ENCODE data around the gene KCNIP1.

The KCNIP1 gene

DNA sequence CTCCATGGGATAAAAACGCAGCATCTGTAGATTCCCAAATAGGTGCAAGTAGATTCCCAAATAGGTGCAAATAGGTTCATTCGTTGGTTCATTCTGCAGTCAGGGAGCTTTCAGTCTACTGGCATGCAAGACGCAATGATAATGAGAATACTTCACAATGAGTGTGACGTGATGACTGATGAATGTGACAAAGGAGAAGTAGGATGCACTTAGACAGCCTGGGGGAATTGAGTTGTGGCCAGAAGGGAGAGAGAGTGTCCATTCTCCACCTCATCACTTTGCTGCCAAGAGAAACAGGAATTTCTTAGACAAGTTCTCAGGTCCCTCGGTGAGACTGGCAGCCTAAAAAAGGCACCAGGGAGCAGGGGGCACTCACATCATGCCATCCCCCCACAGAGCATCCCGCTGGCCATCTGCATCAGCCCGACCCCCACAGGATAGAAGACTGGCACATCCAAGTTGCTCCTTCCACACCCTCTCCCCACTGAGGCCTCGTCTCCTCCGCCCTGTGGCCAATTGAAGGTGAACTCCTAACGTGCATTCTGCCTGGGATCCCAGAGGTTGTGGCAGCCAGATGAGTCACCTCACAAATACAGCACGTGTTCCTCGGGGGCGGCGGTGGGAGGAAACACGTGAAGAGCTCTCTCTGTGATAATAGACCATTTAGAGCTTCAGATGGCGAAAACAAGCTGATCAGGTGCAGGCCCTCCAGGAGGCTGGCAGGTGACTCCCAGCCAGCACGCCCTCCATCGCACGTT is 19.9 kb upstream of the KCNIP1 start:
- no peak for DNase-seq

DNA sequence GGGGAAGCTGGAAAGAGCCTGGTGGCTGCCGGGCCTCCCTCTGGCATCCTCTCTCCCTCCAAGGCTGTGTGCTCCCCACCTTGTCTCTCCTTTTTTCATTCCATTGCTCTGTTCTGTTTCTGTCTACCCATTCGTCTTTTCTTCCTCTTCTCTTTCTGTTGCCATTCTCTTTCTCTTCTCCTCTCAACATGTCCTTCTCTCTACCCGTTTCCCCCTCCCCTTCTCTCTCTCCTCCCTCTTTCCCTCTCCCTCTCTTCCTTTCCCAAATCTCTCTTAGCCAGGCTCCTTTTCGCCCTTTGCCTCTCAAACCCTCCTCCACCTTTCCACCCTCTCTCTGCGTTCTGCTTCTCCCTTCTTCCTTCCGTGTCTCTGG is 19.4 kb upstream of the KCNIP1 start:
- no peak for DNase-seq

DNA sequence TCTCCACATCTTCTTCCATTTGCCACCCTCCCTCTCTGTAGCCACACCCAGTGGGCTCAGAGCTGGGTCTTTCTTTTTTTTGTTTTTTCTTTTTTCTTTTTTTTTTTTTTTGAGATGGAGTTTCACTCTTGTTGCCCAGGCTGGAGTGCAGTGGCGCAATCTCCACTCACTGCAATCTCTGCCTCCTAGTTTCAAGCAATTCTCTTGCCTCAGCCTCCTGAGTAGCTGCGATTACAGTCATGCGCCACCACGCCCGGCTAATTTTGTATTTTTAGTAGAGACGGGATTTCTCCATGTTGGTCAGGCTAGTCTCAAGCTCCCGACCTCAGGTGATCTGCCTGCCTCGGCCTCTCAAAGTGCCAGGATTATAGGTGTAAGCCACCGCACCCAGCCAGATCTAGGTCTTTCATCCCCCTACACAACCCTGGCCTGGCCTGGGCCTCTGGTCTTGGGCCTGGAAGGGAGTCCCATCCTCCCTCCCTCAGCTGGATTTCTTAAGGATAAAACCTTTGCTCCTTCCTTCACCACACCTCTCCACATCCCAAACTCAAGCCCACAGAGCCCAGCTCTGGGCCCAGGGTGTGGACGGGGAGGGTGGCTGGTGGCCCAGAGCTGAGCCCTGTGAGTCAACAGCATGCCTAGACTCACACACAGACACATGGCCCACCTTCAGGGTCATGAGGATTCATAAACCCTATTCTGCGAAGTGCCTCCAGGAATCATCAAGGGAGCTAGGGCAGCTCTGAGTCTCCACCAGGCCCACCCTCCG is 18.8 kb upstream of the KCNIP1 start:
- DNase-seq, result no peak

DNA sequence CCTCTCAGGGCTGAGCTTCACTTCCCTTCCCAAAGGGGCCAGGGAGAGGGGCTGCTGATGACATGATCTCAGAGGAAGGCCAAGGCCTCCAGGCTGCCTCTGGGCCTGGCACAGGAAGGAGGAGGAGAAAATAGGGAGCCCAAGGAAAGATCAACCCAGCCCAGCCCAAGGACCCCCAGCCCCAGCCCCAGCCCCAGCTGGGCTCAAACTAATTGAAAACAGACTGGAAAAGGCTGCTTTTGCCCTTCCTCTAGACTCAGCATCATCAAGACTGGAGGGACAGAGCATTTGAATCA is 18.3 kb upstream of the KCNIP1 start:
- DNase-seq, result no peak

DNA sequence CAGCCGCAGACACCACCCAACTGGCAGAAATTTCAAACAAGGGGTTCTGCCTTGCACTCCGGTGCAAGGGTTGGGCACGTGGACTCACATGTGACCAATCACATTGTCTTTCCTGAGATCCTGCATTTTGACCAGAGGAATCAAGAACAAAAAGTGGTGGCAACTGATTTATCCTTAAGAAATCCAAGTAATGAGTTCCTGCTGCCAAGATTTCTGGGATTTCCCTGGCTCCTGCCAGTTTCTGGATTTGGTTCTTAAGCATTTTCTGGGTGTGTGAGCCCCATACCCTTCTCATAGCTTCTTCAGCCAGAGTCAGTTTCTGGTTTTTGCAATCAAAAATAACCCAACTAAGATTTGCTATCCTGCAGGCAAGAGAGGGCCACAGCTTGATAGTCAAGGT is 17.4 kb upstream of the KCNIP1 start:
- DNase-seq, result no peak

DNA sequence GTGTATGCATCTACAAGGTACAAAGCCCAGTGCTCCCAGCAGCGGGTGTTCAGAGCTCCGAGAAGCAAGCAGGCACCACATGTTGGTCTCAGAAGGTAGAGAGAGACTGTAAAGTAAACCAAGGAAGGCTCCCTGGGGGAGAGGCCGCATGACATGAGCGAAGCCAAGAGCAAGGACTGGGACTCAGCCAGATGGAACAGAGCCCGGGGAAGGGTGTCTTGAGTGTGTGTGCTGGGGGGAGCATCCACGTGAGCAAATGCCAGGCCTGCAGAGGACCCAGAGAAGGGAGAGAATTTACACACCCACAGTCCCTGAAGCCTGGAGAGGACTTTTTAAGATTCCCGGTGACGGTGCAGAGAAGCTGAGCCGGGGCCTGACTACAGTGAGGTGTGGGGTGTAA is 15.2 kb upstream of the KCNIP1 start:
- no peak for DNase-seq

DNA sequence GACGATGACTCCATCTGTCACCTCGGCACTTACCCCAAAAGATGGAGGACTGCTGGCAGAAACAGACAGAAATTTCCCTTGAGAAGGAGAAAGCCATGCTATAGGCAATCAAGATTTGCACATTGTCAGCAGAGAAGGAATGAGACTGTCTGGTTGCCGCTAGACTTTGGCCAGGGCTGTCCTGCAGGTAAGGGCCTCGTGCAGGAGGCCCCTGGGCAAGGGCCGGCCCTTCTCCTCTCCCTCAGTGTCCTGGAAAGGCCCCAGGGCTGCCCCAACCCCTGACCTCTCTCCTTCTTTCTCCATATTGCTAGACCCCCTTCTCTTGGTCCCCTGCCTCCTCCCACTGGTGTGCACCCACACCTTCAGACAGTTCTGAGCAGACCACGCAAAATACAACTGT is 14.6 kb upstream of the KCNIP1 start:
- DNase-seq, result no peak

DNA sequence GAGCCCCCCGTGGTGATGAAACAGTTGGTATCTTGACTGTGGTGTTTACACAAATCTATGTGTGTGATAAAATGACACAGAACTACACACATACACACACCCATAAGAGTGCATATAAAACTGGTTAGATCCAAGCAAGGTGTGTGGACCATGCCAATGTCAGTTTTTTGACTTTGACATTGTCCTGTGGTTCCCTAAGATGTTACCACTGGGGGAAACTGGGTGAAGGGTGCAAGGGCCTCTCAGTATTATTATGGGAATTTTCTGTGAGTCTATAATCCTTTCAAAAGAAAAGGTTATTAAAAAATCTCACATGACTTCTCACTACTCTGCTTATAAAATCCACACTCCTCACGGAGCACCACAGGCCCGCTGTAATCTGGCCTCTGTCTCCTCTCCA is 13.4 kb upstream of the KCNIP1 start:
- DNase-seq, result no peak

DNA sequence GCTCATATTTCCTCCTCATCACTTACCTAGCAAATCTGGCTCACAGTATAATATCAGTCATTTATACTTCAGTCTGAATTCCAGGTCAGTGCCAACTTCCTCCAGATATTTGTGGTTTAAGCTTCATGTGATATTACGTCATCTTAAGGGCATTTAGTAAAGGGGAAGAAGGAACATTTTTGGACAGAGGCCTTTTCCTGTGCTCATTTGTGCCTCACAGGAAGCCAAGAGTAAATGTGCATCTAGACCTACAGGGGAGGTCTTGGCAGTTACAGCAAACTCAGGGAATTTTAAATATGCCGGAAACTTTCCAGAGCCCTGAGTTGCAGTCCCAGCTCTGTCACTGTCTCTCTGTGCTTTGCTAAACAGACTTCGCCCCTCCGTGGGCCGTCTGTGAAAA is 12.3 kb upstream of the KCNIP1 start:
- no peak for DNase-seq

DNA sequence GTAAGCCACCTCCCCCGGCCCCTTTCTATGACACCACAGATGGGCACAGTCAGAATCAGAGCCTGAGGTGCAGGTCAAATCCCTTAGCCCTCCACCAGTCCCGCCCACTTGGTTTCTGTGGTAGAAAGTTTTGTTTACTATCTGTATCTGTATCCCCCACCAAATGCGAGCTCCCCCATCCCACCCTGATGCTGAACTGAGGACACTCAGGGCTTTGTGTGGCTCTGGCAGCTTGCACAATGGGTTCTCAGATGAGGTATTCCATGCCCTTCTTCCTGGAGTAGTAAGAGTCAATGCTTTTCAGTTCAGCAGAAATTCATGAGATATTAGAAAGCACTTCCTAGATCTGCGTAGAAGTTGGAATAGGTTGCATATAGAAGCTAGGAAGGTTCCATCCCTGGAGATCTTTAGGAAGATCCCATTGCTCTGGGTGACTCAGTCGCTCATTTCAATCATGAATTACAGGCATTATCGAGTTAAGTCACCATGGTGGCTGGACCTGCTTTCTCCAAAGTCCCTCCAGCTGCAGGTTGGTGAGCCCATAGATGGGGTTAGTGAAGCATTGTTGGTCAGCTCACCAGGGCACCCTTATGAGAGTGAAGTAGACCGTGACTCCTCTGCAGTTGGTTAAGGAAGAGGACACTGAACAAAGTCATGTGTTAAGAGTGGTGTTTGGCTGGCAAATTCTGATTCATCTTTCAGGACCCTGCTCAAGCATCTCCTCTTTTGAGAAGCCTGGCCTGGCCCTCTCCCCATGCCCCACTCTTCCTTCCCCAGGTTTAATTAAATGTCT is 10.6 kb upstream of the KCNIP1 start:
- no peak for DNase-seq

DNA sequence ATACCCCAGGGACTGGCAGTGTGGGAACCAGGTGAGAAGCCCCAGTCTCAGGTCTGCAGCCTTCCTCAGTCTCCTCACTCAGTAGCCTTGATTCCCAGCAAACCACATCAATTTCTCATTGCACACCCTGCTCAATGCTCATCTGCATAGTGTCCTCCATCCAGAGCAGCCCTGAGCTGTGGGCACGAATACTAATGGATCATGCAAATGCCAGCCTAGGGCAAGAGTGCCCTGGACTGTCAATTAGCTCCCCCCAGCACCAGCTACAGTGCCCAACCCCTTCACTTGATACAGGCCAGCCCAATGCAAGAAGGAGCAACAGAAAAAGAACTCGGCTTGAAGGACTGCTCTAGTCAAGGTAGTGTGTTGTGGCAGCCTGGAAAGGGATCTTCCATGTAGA is 9.8 kb upstream of the KCNIP1 start:
- no peak for DNase-seq

DNA sequence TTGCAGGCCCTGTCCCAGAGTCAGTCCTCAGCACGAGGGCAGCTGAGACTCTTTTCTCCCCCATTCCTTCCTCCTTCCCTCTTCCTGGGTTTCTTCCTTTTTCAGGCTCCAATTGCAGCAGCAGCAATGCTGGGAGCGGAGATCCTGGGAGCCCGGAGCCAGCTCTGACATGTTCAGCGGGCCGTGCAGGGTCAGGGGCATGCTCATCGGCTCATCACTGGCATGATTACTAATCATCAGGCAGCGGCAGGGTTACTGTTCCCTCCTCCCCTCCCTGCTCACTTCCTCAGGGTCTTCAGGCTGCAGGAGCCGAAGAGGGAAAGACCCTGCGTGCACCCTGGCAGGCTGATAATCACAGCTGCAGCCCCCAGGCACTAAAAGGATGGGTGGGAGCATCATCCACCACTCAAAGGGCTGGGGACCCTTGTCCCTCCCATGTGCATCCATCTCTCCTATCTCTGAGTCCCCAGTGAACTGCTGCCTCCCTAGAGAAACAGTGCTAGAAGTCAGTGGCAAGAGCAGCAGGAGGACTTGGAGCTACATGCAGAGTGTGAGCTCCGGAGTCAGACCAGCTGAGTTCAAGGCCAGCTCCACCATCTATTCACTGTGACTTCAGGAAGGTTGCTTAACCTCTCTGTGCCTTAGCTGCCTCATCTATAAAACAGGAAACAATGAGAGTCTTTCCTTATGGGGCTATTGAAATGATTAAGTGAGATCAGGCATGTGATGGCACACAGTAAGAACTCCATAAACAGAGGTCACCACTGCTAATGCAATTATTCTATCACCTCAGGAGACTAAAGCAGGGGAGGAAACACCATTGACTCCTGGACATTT is 7.8 kb upstream of the KCNIP1 start:
- DNase-seq, result no peak

DNA sequence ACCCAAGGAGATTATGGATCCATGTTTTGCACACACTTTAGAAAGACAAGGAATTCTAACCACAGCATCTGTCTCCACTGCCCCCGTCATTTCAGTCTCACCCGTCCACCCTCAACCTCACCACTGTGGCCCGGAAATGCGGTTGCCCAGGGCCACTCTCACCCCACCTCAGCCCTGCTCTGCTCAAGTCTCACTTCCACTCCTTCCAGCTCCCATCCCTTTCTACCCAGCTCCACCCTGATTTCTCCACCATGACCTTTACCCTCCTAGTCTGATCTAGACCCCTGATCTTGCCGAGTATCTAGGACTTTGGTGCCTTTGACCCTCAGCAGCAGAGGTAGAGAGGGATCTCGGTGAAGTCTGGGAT is 7.2 kb upstream of the KCNIP1 start:
- no peak for DNase-seq

DNA sequence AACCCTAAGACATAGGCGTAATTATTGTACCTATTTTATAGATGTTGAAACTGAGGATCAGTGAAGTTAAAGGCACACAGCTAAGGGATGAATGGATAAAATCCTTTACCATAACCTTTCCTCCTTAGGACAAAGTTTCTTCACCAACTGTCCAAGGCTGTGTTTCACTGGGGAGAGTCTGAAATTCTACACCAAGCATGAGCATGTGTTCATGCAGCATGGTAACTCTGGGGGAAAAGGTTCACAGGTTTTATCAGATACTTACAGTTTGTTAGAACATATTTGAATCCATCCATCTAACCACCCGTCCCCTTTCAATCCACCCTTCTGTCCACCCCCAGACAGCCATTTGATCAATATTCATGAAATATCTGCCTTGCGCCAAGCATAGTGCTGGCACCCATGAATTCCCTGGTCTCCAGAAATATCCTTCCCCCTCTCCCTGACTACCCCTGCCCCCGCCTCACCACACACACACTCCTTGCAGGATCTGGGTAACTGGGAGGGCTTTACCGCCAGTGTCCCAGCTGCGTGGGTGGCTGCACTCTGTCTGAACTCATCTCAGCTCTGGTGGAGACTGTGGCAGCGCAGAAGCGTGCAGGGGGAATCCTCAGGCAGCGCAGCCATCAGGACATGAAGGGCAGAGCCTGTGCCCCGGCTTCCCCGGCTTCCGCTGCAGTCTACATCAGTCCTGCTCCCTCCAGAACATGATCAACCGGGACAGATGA is 6.3 kb upstream of the KCNIP1 start:
- DNase-seq, result no peak

DNA sequence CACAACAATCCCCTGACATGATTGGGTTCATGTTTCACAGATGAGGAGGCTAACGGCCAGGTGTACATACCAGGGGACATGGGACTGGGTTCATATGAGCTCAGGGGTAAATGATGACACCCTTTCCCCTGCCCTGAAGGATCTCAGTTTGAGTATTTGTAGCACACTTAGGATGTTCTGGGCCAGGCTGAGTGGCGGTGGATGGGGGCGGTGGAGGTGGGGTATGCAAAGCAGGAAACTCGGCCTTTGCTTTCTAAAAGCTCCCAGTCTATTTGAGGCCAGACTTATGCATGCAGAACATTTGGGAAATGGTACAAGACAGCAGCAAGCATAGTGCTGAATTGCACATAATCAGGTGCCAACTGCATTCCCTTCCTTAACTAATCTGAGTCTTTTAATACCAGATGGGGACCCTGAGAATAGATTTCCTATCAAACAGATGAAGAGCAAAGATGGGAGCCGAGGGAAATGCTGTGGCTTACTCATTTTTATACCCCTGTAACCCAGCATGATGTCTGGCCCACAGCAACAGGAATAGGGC is 4.9 kb upstream of the KCNIP1 start:
- no peak for DNase-seq

DNA sequence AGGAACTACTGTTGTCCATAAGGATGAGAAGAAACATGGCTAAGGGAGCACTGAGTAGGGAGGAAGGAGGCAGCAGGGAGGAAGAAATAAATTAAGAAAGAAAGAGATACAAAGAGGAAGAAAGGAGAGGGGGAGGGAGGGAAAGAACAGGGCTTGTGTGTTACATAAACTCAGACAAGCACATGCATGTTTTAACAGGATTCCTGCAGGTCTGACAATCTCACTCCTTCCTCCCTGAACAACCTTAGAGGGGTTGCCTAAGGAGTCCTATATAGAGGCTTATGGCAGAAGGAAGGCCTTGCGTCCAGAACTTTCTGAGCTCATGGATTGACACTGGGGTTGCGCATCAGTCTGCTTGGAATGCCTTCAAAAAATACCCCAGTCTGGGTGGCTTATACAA is 4.2 kb upstream of the KCNIP1 start:
- no peak for DNase-seq

DNA sequence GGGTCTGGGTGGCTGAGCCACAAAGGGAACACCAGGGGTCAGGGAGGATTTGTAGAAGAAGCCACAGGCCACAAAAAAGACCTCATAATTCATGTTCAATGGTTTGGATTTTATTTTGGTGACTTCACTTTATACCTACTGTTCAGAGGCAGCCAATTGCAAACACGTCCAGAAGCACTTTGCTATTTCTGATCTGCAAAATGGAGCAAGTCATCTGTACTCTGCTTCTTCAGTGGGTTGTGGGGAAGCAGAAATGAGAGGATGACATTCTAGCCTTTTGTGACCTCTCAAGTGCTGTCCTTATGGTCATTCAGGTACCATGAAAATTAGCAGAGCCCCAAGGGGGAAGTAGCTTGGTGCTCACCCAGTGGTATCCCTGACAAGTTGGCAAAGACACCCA is 2.5 kb upstream of the KCNIP1 start:
- DNase-seq, result no peak

DNA sequence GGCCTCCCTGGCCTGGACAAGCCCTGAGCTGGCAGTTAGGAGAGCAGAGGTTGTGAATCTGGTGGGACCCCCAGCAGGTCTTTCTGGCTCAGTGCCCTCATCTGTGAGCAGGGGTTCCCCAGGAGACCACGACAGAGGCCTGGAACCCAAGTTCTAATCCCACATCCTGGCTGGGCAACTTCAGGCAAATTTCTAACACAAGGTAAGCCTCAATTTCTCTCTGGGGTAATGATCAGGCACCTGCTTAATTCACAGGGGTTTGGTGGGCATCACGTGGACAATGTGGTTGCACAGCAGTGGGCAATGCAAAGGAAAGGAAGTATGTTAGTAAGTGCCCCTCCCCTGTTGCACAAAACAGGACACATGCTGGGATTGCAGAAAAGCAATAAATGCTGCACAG is 1.9 kb upstream of the KCNIP1 start:
- DNase-seq, result no peak

DNA sequence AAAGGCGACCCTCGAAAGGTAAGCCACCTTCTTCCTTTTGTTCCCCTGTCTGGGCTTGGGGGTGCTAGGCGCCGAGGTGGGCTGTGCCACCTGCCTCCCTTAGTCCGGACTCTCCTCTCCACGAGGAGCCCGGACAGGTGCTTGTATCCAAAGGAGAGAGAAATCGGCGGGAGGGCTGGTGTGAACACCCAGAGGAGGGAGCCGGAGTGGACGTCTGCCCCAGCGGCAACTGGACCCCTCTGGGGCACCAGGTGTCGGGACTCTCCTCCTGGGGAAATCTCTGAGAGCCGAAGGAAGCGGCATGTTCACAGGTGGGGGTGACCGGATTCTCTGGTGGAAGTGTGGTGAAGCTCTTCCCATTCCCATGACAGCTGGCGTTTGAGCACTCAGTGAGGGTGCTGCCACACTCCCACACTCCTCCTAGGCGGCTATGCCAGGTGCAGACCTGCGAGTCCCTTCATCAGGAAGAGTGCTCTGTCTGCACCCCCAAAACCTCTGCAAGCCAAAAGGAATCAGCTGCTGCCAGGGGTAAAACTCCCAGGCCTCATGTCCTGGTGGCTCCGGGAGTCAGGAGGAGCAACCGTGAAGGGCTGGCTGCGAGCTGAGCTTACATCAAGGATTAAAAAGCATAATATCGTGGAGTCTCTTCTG is 921 bp downstream of the KCNIP1 start:
- no peak for DNase-seq

DNA sequence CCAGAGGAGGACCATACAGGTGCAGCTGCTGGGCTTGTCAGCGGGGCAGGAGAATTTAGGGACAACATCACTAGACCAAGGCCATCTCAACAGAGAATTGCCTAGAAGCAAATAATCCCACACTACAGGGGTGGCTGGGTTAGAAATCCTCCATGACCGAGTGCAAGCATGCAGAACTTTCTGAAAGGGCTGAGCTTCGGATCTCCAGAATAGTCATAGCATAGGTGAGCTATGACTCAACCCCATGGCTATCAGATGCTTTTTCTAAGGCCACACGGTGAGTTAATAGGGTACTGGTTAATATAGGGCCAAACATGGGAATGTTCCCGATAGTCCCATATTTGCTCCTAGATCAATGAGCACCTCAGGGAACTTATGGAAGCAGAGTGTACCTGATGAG is 4.2 kb downstream of the KCNIP1 start:
- DNase-seq, result no peak

DNA sequence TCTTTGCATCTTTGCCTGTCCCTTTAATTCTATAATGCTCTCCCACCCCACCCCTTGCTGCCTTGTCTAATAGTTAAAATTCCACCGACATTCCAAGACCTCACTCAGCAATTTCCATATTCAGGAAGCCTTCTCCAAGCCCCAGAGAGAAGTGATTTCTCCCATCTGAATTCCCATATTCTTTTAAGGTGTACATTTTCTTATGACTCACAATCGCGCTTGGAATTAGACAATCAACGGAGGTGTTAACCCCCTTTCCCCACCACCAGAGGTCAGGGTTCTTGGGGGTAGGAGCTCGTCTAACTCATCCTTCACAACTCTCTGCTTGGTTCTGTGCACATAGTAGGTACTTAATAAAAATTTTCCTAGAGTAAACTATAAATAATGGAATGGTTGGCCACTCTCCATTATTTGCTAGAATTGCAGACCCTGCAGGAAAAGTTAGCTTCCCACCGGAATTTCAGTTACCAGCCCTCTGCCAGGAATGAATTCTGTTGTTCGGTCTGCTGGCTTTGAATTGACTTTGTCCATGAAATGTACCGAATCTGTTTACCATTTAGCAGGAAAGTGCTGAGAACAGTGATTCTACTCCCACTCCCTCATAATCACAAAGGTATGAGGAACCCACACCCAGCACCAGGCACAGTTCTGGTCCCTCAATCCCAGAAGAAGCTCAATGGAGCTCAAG is 5.0 kb downstream of the KCNIP1 start:
- no peak for DNase-seq

All from activated CD4-positive, alpha-beta T cell treated with anti-CD3 and anti-CD28 coated beads, Interleukin-2, amount 50 U/mL, for 1 hour (primary cell).